Brain microvascular endothelial cell (primary cell): Measurements from ENCODE around the gene CLRN2.
"Not testable (repeated sequence)": the region's sequence is repeated elsewhere in the genome, so short reads cannot be mapped to it uniquely, and the experiment has no call there.

Experiments used
- DNase-seq: peaks from one replicate; pipeline ENCODE4 v3.0.0-alpha.2; 2020
- H3K27ac ChIP-seq: fragments of 250-450 bp; sonication (Bioruptor Pico); 2 replicates; pipeline ENCODE4 v1.5.1; 2020; ENCODE audit warnings: mild to moderate bottlenecking, moderate library complexity
- H3K27me3 ChIP-seq: fragments of 250-450 bp; sonication (Bioruptor Pico); replicated peaks from 2 replicates; pipeline ENCODE4 v1.5.1; 2020; ENCODE audit warnings: mild to moderate bottlenecking
- H3K36me3 ChIP-seq: fragments of 250-450 bp; sonication (Bioruptor Pico); replicated peaks from 2 replicates; pipeline ENCODE4 v1.5.1; 2020; ENCODE audit warnings: mild to moderate bottlenecking
- H3K4me3 ChIP-seq: 2 replicates; pipeline ENCODE4 v1.5.1; 2011; ENCODE audit warnings: low read depth, mild to moderate bottlenecking, control low read depth, low read length, moderate library complexity
- in situ Hi-C: cut with HindIII; loops from 2 replicates; pipeline ENCODE4 v1.10.0; 2017; ENCODE audit warnings: low sequenced_read_pairs, low pct_ligation_motif_present
- TF ChIP-seq, protein P1 (sequence below): IDR thresholded peaks from 2 replicates; pipeline ENCODE4 v1.5.1; 2011; ENCODE audit warnings: low read depth, mild to moderate bottlenecking, moderate library complexity, low read length, control low read depth, inconsistent platforms; ENCODE audit errors: missing control alignments

CLRN2 gene

DNA sequence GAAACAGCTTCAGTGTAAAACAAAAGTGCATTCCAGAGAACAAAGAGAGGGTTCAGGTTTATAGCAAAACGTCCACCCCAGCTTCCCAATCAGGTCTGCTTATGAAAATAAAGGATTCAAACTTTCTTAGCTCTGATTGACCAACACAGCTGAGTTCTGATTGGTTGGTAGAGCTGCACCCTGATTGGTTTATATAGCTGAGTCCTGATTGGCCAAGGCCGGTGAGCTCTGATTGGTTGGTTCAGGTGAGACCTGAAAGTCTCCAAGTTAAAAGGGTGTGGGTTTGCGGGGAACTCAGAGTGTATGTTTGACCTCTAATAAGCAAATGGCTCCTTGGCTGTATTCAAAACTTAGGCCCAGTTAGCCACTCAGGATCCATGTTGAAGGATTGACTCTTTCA is 20.9 kb downstream of the CLRN2 start:
- in situ Hi-C loops: no loop called here
- no peaks in the 10 kb centered on the region for H3K27me3 ChIP-seq
- DNase-seq: no peak
- no peaks in the 10 kb centered on the region for H3K36me3 ChIP-seq
- no peak overlapping the region for H3K27ac ChIP-seq
- TF ChIP-seq, protein P1, sequence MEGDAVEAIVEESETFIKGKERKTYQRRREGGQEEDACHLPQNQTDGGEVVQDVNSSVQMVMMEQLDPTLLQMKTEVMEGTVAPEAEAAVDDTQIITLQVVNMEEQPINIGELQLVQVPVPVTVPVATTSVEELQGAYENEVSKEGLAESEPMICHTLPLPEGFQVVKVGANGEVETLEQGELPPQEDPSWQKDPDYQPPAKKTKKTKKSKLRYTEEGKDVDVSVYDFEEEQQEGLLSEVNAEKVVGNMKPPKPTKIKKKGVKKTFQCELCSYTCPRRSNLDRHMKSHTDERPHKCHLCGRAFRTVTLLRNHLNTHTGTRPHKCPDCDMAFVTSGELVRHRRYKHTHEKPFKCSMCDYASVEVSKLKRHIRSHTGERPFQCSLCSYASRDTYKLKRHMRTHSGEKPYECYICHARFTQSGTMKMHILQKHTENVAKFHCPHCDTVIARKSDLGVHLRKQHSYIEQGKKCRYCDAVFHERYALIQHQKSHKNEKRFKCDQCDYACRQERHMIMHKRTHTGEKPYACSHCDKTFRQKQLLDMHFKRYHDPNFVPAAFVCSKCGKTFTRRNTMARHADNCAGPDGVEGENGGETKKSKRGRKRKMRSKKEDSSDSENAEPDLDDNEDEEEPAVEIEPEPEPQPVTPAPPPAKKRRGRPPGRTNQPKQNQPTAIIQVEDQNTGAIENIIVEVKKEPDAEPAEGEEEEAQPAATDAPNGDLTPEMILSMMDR: no peak
- no peak overlapping the region for H3K4me3 ChIP-seq

DNA sequence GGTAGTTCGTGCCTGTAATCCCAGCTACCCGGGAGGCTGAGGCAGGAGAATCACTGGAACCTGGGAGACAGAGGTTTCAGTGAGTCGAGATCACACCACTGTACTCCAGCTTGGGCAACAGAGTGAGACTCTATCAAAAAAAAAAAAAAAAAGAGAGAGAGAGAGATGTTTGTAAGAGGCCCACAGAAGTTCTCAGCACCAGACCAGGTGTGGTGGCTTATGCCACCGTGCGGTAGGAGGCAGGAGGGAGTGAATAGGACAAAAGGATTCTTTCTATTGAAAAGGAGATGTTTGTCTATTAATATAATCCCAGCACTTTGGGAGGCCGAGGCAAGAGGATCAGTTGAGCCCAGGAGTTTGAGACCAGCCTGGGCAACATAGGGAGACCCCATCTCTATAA is 22.1 kb downstream of the CLRN2 start:
- in situ Hi-C loops, H3K27ac ChIP-seq, H3K27me3 ChIP-seq, DNase-seq, H3K4me3 ChIP-seq, H3K36me3 ChIP-seq: not testable (repeated sequence)

DNA sequence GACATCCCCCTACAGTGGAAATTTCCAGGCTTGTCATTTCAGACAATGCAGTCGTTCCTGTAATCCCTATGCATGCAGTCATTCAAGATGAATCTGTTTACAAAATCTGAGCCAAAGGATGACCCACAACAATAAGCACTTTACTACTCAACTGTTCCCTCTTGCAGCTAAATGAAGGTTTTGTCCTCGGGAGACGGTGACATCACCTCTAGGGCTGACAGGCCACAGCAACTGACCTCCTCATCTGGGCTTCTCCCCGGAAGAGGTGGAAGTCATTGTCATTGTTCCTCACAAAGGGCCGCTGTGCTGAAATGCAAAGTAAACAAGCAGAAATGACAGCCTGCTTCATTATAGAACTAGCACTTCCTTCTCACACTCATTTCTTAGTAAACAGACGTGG is 29.2 kb downstream of the CLRN2 start:
- H3K27ac ChIP-seq: no peak overlapping the region
- H3K27me3 ChIP-seq: no peaks in the 10 kb centered on the region
- H3K36me3 ChIP-seq: no peaks in the 10 kb centered on the region
- in situ Hi-C loops: no loop called here
- TF ChIP-seq, protein P1: no peak
- no peak overlapping the region for H3K4me3 ChIP-seq
- no peak for DNase-seq

DNA sequence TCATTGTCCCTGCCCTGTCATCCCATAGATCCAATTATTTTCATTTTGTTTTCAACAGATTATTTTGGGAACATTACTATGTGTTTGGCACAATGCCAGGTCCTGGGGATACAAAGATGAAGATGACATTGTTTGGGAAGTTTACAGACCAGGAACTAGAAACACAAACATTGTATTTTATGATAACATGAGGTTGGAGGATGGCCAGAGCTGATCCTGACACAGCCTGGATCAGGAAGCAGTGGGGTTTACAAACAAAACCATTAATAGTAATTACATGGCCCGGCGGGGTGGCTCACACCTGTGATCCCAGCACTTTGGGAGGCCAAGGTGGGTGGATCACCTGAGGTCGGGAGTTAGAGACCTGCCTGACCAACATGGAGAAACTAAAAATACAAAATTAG is 29.9 kb downstream of the CLRN2 start:
- H3K36me3 ChIP-seq: no peaks in the 10 kb centered on the region
- no peaks in the 10 kb centered on the region for H3K27me3 ChIP-seq
- TF ChIP-seq, protein P1: no peak
- in situ Hi-C loops: no loop called here
- no peak overlapping the region for H3K27ac ChIP-seq
- no peak for DNase-seq
- no peak overlapping the region for H3K4me3 ChIP-seq

DNA sequence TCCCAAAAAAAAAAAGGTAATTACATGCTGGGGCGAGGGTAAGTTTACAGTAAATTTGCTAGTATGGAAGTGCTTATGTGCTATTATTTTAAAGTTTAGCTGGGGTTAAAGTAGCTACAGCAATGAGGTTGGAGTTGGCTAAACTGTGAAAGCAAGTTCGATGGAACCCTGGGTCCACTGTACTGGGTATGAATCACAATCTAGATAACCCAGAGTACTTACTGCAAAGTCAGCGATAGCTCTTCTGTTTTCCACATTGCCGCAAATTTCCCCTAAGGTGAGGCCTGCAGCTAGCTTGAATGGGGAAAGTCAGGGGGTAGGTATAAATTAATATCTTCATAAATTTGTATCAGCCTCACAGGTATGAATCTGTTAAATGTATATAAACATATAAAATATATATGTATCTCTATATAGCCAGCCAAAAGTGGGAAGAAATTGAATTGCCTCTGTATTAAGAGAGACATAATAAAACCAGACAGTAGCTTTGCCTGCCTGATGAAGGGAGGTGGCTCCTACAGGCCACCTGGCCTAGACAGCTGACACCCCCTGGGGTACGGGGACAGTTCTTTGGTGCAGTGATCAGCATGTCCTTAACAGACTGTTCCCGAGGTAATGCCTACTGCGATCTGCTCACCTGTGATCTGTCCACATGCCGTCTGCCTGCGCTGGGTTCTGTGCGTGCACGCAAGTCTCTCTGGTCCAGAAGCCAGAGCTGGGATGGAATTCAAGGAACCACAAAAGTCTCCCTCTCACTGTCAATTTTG is 30.6 kb downstream of the CLRN2 start:
- in situ Hi-C loops: no loop called here
- Histone ChIP-seq H3K27ac (no peak overlapping the region), H3K36me3 (no peaks in the 10 kb centered on the region), H3K4me3 (no peak overlapping the region), H3K27me3 (no peaks in the 10 kb centered on the region)
- no peak for DNase-seq
- TF ChIP-seq, protein P1: no peak

DNA sequence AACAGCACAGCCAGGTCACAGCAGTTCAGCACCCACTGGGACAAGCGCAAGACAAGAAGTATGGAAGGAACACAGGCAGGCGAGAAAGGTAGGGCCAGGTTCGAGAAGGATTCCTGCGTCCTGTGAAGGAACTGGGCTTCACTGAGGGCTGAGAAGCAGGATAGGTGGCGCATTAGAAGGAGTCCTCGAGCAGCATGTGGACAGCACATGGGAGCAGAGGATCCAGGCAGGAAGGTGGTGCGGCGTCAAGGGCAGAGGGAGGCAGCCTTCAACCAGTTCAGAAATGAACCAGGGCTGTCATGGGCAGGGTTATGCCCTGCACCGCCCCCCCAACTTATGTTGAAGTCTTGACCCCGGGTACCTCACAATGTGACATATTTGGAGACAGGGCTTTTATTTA is 31.3 kb downstream of the CLRN2 start:
- H3K36me3 ChIP-seq: no peaks in the 10 kb centered on the region
- in situ Hi-C loops: no loop called here
- TF ChIP-seq, protein P1: no peak
- H3K4me3 ChIP-seq: no peak overlapping the region
- H3K27ac ChIP-seq: no peak overlapping the region
- no peaks in the 10 kb centered on the region for H3K27me3 ChIP-seq
- DNase-seq: no peak
